Mammary epithelial cell (primary cell): Measurements from ENCODE around the gene BLACAT1.

Source experiments
- EZH2 ChIP-seq: IDR thresholded peaks from 2 replicates; pipeline ENCODE4 v1.6.1; 2012; ENCODE audit warnings: low read length, inconsistent platforms, borderline replicate concordance
- TF ChIP-seq, protein P1 (sequence below), 2 donors: IDR thresholded peaks in 1 of 2; conservative IDR thresholded peaks in 1 of 2; 2 replicates each; pipeline ENCODE4 v1.5.1; 2011 to 2012; ENCODE audit warnings: inconsistent platforms in 2 of 2, low read length in 2 of 2, mild to moderate bottlenecking in 2 of 2, control low read depth in 1 of 2, low read depth in 1 of 2; ENCODE audit not compliant: insufficient read depth in 1 of 2; ENCODE audit errors: extremely low read depth in 1 of 2

DNA sequence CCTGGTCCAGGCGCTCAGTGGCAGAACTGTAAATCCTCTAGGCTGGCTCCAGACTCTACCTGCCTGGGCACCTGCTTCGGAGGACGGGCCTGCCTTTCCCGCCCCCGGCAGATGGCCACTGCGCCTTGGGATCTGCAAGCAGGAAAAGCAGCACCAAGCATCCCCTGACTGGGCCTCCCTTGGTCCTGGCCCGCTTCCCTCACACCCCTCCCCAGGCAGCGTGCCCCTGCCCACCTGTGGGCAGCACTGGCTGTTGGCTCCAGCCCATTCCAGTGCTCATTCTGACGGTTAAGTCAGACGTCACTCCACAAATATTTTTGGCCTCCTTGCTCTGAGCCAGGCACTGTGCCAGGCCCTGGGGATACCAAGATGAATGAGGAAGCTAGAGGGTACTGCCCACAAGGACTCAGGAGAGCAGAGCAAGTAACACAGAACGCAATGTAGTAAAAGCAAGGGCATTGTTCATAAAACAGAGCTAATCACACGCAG lies 22.0 kb upstream of the BLACAT1 start:
- TF ChIP-seq, protein P1, sequence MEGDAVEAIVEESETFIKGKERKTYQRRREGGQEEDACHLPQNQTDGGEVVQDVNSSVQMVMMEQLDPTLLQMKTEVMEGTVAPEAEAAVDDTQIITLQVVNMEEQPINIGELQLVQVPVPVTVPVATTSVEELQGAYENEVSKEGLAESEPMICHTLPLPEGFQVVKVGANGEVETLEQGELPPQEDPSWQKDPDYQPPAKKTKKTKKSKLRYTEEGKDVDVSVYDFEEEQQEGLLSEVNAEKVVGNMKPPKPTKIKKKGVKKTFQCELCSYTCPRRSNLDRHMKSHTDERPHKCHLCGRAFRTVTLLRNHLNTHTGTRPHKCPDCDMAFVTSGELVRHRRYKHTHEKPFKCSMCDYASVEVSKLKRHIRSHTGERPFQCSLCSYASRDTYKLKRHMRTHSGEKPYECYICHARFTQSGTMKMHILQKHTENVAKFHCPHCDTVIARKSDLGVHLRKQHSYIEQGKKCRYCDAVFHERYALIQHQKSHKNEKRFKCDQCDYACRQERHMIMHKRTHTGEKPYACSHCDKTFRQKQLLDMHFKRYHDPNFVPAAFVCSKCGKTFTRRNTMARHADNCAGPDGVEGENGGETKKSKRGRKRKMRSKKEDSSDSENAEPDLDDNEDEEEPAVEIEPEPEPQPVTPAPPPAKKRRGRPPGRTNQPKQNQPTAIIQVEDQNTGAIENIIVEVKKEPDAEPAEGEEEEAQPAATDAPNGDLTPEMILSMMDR (conservative IDR thresholded peaks at IDR 0.05 in 1 of 2, IDR thresholded peaks at IDR 0.05 in 1 of 2; ENCODE audit: extremely low read depth in 1 of 2, insufficient read depth in 1 of 2, low read depth in 1 of 2, low read length in 2 of 2), result no peak
- no peak for TF ChIP-seq EZH2
